ENCODE measurements around the gene MYOZ1.
"Not testable (repeated sequence)": the region's sequence is repeated elsewhere in the genome, so short reads cannot be mapped to it uniquely, and the experiment has no call there.

Gene MYOZ1, protein sequence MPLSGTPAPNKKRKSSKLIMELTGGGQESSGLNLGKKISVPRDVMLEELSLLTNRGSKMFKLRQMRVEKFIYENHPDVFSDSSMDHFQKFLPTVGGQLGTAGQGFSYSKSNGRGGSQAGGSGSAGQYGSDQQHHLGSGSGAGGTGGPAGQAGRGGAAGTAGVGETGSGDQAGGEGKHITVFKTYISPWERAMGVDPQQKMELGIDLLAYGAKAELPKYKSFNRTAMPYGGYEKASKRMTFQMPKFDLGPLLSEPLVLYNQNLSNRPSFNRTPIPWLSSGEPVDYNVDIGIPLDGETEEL

GRCh38 chr10:73641328-73642060 is at the start of gene MYOZ1:
Gene MYOZ1, minus strand, starts transcription at chr10:73641474. Its CDS starts 1,457 bp downstream, at chr10:73640017.
- Histone ChIP-seq H3K27me3 (ENCODE audit: insufficient read depth, low read length) (no peaks in the 10 kb centered on the region), H3K9me3 (ENCODE audit: low read length) (no peaks in the 10 kb centered on the region), H3K4me3 (ENCODE audit: low read length) (no peak within 1 kb of the TSS), H3K36me3 (ENCODE audit: insufficient read depth, low read length) (no peaks in the 10 kb centered on the region), H2AFZ (ENCODE audit: low read depth, low read length) (no peak within 1 kb of the TSS), H3K4me1 (ENCODE audit: insufficient read depth, low read length) (no peaks in the 10 kb centered on the region)

DNA sequence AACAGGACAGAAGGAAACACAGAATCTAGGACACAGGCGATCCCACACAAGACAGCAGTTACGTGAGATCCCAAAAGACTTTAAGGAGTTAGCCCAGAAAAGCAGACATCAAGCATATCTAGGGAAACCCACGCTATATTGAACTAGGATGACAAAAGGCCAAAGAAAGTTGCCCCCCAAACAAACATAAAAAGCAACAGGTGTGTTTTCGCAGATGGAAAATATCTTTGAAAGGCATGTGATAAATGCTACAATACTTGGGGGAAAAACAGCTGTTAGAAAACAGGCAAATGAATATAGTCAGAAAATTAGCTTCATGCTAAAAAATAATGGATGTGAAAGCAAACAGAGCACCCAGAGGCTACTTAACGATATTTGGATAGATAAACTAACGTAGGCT is 49.5 kb upstream of the MYOZ1 start:
- H3K4me3 ChIP-seq (ENCODE audit: low read length); H3K27me3 ChIP-seq (ENCODE audit: insufficient read depth, low read length); H3K9me3 ChIP-seq (ENCODE audit: low read length); H3K4me1 ChIP-seq (ENCODE audit: insufficient read depth, low read length); H3K36me3 ChIP-seq (ENCODE audit: insufficient read depth, low read length); H2AFZ ChIP-seq (ENCODE audit: low read depth, low read length): not testable (repeated sequence)

DNA sequence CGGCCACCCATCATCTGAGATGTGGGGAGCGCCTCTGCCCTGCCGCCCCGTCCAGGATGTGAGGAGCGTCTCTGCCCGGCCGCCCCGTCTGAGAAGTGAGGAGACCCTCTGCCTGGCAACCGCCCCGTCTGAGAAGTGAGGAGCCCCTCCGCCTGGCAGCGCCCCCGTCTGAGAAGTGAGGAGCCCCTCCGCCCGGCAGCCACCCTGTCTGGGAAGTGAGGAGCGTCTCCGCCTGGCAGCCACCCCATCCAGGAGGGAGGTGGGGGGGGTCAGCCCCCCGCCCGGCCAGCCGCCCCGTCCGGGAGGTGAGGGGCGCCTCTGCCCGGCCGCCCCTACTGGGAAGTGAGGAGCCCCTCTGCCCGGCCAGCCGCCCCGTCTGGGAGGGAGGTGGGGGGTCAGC is 48.3 kb upstream of the MYOZ1 start:
- not testable (repeated sequence) for H2AFZ ChIP-seq (ENCODE audit: low read depth, low read length); H3K4me1 ChIP-seq (ENCODE audit: insufficient read depth, low read length); H3K36me3 ChIP-seq (ENCODE audit: insufficient read depth, low read length); H3K9me3 ChIP-seq (ENCODE audit: low read length); H3K4me3 ChIP-seq (ENCODE audit: low read length); H3K27me3 ChIP-seq (ENCODE audit: insufficient read depth, low read length)

DNA sequence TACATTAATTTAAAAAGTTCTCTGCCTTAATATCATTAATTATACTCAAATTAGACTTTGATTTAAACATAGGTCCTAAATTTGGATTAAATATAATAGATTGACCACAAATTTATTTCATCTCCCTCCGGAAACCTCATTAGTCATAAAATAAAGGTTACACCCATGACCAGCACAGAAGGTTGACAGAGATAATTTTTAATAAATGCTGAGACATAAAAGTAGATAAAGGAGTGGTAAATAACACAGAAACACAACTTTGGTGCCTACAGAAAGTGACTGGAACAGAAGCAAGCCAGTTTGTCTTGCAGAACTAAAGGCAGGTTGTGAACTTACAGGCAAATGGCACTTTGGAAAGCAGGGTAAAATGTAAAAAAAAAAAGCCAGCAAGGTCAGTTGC is 46.4 kb upstream of the MYOZ1 start:
- not testable (repeated sequence) for H3K4me1 ChIP-seq (ENCODE audit: insufficient read depth, low read length); H3K4me3 ChIP-seq (ENCODE audit: low read length); H2AFZ ChIP-seq (ENCODE audit: low read depth, low read length); H3K36me3 ChIP-seq (ENCODE audit: insufficient read depth, low read length); H3K9me3 ChIP-seq (ENCODE audit: low read length); H3K27me3 ChIP-seq (ENCODE audit: insufficient read depth, low read length)

DNA sequence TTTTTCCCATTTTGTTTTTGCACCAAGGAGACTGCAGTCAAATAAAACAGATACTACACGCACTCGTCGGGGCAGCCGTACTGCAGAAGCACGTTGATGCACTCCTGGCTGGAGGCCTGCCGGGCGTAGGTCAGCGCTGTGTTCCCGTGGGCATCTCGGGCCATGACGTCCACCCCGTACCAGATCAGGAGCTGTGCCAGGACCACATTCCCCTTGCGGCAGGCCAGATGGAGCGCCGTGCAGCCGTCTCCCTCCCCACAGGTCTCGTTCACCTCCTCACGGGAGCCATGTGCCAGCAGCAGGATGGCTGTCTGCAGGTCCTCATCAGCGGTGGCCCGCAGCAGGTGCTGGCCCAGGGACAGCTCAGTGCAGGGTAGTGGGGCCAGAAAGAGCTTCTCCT is 33.3 kb upstream of the MYOZ1 start:
- H2AFZ ChIP-seq (ENCODE audit: low read depth, low read length); H3K36me3 ChIP-seq (ENCODE audit: insufficient read depth, low read length); H3K4me3 ChIP-seq (ENCODE audit: low read length); H3K4me1 ChIP-seq (ENCODE audit: insufficient read depth, low read length); H3K9me3 ChIP-seq (ENCODE audit: low read length); H3K27me3 ChIP-seq (ENCODE audit: insufficient read depth, low read length): not testable (repeated sequence)

DNA sequence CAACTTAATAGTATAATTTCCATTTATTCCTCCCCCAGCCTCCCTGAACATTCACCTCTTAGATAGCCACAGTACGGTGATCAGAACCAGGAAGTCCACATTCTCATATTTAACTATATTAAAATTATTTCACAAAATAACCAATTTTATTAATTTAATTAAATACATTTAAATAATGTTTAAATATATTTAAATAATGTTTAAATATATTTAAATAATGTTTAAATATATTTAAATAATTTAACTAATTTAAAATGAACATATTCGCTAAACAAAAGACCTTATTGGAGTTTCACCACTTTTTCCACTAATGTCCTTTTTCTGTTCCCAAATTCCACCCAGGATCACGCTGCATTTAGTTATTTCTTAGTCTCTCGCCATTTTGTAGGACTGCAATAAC is 27.1 kb upstream of the MYOZ1 start:
- H2AFZ ChIP-seq (ENCODE audit: low read depth, low read length); H3K36me3 ChIP-seq (ENCODE audit: insufficient read depth, low read length); H3K4me1 ChIP-seq (ENCODE audit: insufficient read depth, low read length); H3K27me3 ChIP-seq (ENCODE audit: insufficient read depth, low read length); H3K4me3 ChIP-seq (ENCODE audit: low read length); H3K9me3 ChIP-seq (ENCODE audit: low read length): not testable (repeated sequence)

GRCh38 chr10:73666153-73666809 is 25.0 kb upstream of the MYOZ1 start:
- H3K36me3 ChIP-seq (ENCODE audit: insufficient read depth, low read length); H3K4me1 ChIP-seq (ENCODE audit: insufficient read depth, low read length): not testable (repeated sequence)

GRCh38 chr10:73665581-73665980 is 24.3 kb upstream of the MYOZ1 start:
- H3K36me3 ChIP-seq (ENCODE audit: insufficient read depth, low read length), result not testable (repeated sequence)

More at GRCh38 chr10:73666153-73666809, 25.0 kb upstream of the MYOZ1 start:
- not testable (repeated sequence) for H3K4me3 ChIP-seq (ENCODE audit: low read length); H3K27me3 ChIP-seq (ENCODE audit: insufficient read depth, low read length); H2AFZ ChIP-seq (ENCODE audit: low read depth, low read length); H3K9me3 ChIP-seq (ENCODE audit: low read length)

GRCh38 chr10:73664156-73665040 is 23.1 kb upstream of the MYOZ1 start:
- H3K4me3 ChIP-seq (ENCODE audit: low read length); H3K36me3 ChIP-seq (ENCODE audit: insufficient read depth, low read length); H3K9me3 ChIP-seq (ENCODE audit: low read length); H3K4me1 ChIP-seq (ENCODE audit: insufficient read depth, low read length); H3K27me3 ChIP-seq (ENCODE audit: insufficient read depth, low read length); H2AFZ ChIP-seq (ENCODE audit: low read depth, low read length): not testable (repeated sequence)

More at GRCh38 chr10:73665581-73665980, 24.3 kb upstream of the MYOZ1 start:
- not testable (repeated sequence) for H3K4me1 ChIP-seq (ENCODE audit: insufficient read depth, low read length); H3K27me3 ChIP-seq (ENCODE audit: insufficient read depth, low read length); H2AFZ ChIP-seq (ENCODE audit: low read depth, low read length); H3K9me3 ChIP-seq (ENCODE audit: low read length); H3K4me3 ChIP-seq (ENCODE audit: low read length)

DNA sequence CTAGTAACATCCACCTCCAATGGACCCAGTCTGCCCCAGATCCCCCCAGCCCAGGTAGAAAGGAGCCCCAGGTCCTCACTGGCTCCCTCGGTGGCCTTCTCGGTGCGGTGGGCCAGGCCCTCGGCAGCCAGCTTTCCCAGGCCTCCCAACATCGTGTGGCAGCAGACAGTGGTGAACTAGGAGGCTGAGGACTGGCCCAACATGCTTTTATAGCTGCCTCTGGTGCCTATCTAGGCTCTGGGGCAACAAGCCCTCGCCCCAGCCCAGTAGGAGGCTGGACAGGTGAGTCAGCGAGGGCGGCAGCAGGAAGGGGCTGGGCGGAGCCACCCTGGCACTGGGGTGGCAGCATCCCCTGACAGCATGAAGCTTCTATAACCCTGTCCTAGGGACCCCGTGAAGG is 22.3 kb upstream of the MYOZ1 start:
- not testable (repeated sequence) for H2AFZ ChIP-seq (ENCODE audit: low read depth, low read length); H3K9me3 ChIP-seq (ENCODE audit: low read length); H3K36me3 ChIP-seq (ENCODE audit: insufficient read depth, low read length); H3K4me3 ChIP-seq (ENCODE audit: low read length); H3K27me3 ChIP-seq (ENCODE audit: insufficient read depth, low read length); H3K4me1 ChIP-seq (ENCODE audit: insufficient read depth, low read length)

- not testable (repeated sequence) for H3K36me3 ChIP-seq (ENCODE audit: insufficient read depth, low read length); H3K27me3 ChIP-seq (ENCODE audit: insufficient read depth, low read length); H3K4me3 ChIP-seq (ENCODE audit: low read length); H2AFZ ChIP-seq (ENCODE audit: low read depth, low read length); H3K9me3 ChIP-seq (ENCODE audit: low read length); H3K4me1 ChIP-seq (ENCODE audit: insufficient read depth, low read length)
Observed at GRCh38 chr10:73662705-73663104, 21.4 kb upstream of the MYOZ1 start.

- no peak within 1 kb of the TSS for H3K4me3 ChIP-seq (ENCODE audit: low read length)
Observed at GRCh38 chr10:73655990-73656298, 14.7 kb upstream of the MYOZ1 start, which contains the start of gene SYNPO2L. Gene SYNPO2L, minus strand, starts transcription at chr10:73656029. Its CDS starts 107 bp downstream, at chr10:73655922.

More at GRCh38 chr10:73655990-73656298, 14.7 kb upstream of the MYOZ1 start, which contains the start of gene SYNPO2L:
- Histone ChIP-seq H3K4me1 (ENCODE audit: insufficient read depth, low read length) (no peaks in the 10 kb centered on the region), H3K27me3 (ENCODE audit: insufficient read depth, low read length) (no peaks in the 10 kb centered on the region), H2AFZ (ENCODE audit: low read depth, low read length) (no peak within 1 kb of the TSS), H3K36me3 (ENCODE audit: insufficient read depth, low read length) (no peaks in the 10 kb centered on the region), H3K9me3 (ENCODE audit: low read length) (no peaks in the 10 kb centered on the region)
